SU-DHL-6 (cell line): ENCODE measurements around the gene CSNK1D.

Experiments used
- EZH2phosphoT487 ChIP-seq: fragments of 200-600 bp; sonication (generic), shearing (Covaris generic); conservative IDR thresholded peaks from 2 replicates; pipeline ENCODE4 v1.6.1; 2018; ENCODE audit warnings: mild to moderate bottlenecking, antibody characterized with exemption, low read length, moderate library complexity, mixed read lengths
- TF ChIP-seq, protein P1 (sequence below): fragments of 200-600 bp; sonication (generic); IDR thresholded peaks from one replicate; pipeline ENCODE4 v1.5.1; 2017; ENCODE audit warnings: antibody characterized with exemption, mild to moderate bottlenecking, low read length, moderate library complexity; ENCODE audit not compliant: insufficient read depth, poor library complexity, severe bottlenecking

- TF ChIP-seq, protein P1, sequence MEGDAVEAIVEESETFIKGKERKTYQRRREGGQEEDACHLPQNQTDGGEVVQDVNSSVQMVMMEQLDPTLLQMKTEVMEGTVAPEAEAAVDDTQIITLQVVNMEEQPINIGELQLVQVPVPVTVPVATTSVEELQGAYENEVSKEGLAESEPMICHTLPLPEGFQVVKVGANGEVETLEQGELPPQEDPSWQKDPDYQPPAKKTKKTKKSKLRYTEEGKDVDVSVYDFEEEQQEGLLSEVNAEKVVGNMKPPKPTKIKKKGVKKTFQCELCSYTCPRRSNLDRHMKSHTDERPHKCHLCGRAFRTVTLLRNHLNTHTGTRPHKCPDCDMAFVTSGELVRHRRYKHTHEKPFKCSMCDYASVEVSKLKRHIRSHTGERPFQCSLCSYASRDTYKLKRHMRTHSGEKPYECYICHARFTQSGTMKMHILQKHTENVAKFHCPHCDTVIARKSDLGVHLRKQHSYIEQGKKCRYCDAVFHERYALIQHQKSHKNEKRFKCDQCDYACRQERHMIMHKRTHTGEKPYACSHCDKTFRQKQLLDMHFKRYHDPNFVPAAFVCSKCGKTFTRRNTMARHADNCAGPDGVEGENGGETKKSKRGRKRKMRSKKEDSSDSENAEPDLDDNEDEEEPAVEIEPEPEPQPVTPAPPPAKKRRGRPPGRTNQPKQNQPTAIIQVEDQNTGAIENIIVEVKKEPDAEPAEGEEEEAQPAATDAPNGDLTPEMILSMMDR: no peak
- no peak for TF ChIP-seq EZH2phosphoT487
These were observed 48.5 kb upstream of the CSNK1D start for GRCh38 chr17:82321947-82322466.
